KBM-7 (cell line): Measurements from ENCODE around the gene BPIFB6.

Experiments used
- DNase-seq: peaks from one replicate; pipeline ENCODE4 v3.0.0-alpha.2; 2015
- in situ Hi-C: fragments of 300-500 bp; cut with MboI; formaldehyde crosslinking; loops from 2 replicates; pipeline ENCODE4 v1.14.3; 2020; ENCODE audit warnings: low sequenced_read_pairs, low pct_unique_long_range_greater_than_20kb, mixed read lengths

Gene BPIFB6

GRCh38 chr20:33046412-33046811, 15.0 kb downstream of the BPIFB6 start:
- in situ Hi-C loops = no loop called here
- DNase-seq = no peak

- no peak for DNase-seq
- in situ Hi-C loops = no loop called here
Measured at GRCh38 chr20:33051333-33051732, 19.9 kb downstream of the BPIFB6 start.

- no peak for DNase-seq
- in situ Hi-C loops = no loop called here
Measured at GRCh38 chr20:33053291-33054106, 22.1 kb downstream of the BPIFB6 start, which contains the start of gene BPIFB3. Gene BPIFB3, plus strand, starts transcription at chr20:33053903. Its CDS starts 1,533 bp downstream, at chr20:33055436.

- no peak for DNase-seq
- in situ Hi-C loops = no loop called here
Measured at GRCh38 chr20:33054381-33054780, 22.9 kb downstream of the BPIFB6 start.

- no peak for DNase-seq
- in situ Hi-C loops = no loop called here
Measured at GRCh38 chr20:33054791-33055190, 23.3 kb downstream of the BPIFB6 start.

GRCh38 chr20:33059136-33059535, 27.7 kb downstream of the BPIFB6 start:
- in situ Hi-C loops = no loop called here
- no peak for DNase-seq

- in situ Hi-C loops = no loop called here
- DNase-seq = no peak
Measured at GRCh38 chr20:33059741-33060390, 28.4 kb downstream of the BPIFB6 start.

GRCh38 chr20:33061658-33062028, 30.2 kb downstream of the BPIFB6 start:
- no peak for DNase-seq

GRCh38 chr20:33062105-33062824, 30.8 kb downstream of the BPIFB6 start:
- in situ Hi-C loops = no loop called here
- no peak for DNase-seq

More at GRCh38 chr20:33061658-33062028, 30.2 kb downstream of the BPIFB6 start:
- in situ Hi-C loops = no loop called here

GRCh38 chr20:33062825-33063149, 31.3 kb downstream of the BPIFB6 start:
- in situ Hi-C loops = no loop called here
- no peak for DNase-seq

- in situ Hi-C loops = no loop called here
- DNase-seq = no peak
Measured at GRCh38 chr20:33063271-33063670, 31.8 kb downstream of the BPIFB6 start.

GRCh38 chr20:33064572-33065287, 33.3 kb downstream of the BPIFB6 start:
- DNase-seq = no peak
- in situ Hi-C loops = no loop called here

GRCh38 chr20:33065785-33066184, 34.3 kb downstream of the BPIFB6 start:
- no peak for DNase-seq
- in situ Hi-C loops = no loop called here

- in situ Hi-C loops = no loop called here
Measured at GRCh38 chr20:33067806-33068205, 36.4 kb downstream of the BPIFB6 start.

GRCh38 chr20:33068251-33068939, 36.9 kb downstream of the BPIFB6 start:
- in situ Hi-C loops = no loop called here
- no peak for DNase-seq

More at GRCh38 chr20:33067806-33068205, 36.4 kb downstream of the BPIFB6 start:
- DNase-seq = no peak

- no peak for DNase-seq
- in situ Hi-C loops = no loop called here
Measured at GRCh38 chr20:33069673-33070072, 38.2 kb downstream of the BPIFB6 start.

- in situ Hi-C loops = no loop called here
Measured at GRCh38 chr20:33070111-33071053, 38.9 kb downstream of the BPIFB6 start.

GRCh38 chr20:33071198-33071597, 39.8 kb downstream of the BPIFB6 start:
- no peak for DNase-seq
- in situ Hi-C loops = no loop called here

More at GRCh38 chr20:33070111-33071053, 38.9 kb downstream of the BPIFB6 start:
- DNase-seq = no peak
